ENCODE results near the gene ADCY4. TPM values are rescaled to one million over a fixed set of nuclear protein-coding genes. Genes with fewer than 3 reads are reported as not detected.
A peak's percentile ranks its signal among the peaks of the same experiment; 100 is the strongest.

The ADCY4 gene
- total RNA-seq, 1 donor from 2014 or later = 8.0 TPM

DNA sequence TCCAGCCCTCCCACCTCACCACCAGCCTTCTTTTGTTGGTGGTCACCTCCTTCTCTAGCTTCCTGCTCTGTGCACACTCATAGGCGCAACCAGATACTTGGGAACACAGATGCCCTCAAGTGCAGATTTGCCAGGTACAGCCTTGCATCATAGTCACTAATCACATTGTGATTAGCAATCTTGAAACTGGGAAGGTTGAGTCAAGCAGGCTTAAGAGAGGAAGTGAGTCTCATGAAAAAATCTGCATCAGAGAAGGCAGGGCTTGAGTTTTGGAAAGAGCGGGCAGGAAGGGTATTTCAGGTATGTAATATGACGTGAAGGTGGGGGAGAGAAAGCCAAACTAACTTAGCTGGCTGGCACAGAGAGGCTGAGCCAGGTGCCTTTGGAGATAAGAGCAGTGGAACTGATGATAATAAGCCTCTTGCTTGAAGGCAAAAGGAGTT, 60.7 kb downstream of the ADCY4 start:
- no peak for DNase-seq (ENCODE audit: low read depth)
- TF ChIP-seq CTCF (conservative IDR thresholded peaks at IDR 0.05; ENCODE audit: low read depth, low read length) = no peak
- no peak overlapping the region for H3K4me3 ChIP-seq (ENCODE audit: low read depth, low read length)

DNA sequence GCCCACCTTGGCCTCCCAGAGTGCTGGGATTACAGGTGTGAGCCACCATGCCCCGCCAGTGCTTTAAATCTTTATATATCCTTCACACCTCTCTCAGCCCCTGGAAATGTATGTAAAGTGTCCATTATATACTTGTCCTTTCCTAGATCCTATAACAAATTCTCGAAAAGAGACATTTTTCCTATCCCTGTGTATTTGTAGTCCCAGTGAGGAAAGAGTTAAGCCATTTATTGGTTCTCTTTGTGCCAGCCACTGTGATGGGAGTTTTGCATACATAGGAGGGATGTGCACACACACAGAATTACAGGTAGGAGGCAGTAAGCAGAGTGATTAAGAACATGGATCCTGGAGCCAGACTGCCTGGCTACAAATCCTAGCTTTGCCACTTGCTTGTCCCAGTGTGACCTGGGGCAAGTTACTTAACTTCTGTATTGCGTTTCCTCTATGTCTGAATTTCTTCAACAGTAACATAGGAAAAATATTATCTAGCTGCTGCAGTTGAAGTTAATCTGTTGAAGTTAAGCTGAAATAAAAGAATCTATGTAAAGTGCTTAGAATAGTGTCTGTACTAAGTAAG, 61.4 kb downstream of the ADCY4 start:
- no peak overlapping the region for H3K4me3 ChIP-seq (ENCODE audit: low read depth, low read length)
- TF ChIP-seq CTCF (conservative IDR thresholded peaks at IDR 0.05; ENCODE audit: low read depth, low read length) = peak; percentile 35
- no peak for DNase-seq (ENCODE audit: low read depth)

- DNase-seq (ENCODE audit: low read depth) = no peak
- no peak for TF ChIP-seq CTCF (conservative IDR thresholded peaks at IDR 0.05; ENCODE audit: low read depth, low read length)
- no peak overlapping the region for H3K4me3 ChIP-seq (ENCODE audit: low read depth, low read length)
Measured at GRCh38 chr14:24272467-24272866, 62.4 kb downstream of the ADCY4 start.

- peak overlapping the region; percentile 89 for H3K4me3 ChIP-seq (ENCODE audit: low read depth, low read length)
- no peak for TF ChIP-seq CTCF (conservative IDR thresholded peaks at IDR 0.05; ENCODE audit: low read depth, low read length)
- DNase-seq (ENCODE audit: low read depth) = no peak
Measured at GRCh38 chr14:24271834-24272263, 63.0 kb downstream of the ADCY4 start.

DNA sequence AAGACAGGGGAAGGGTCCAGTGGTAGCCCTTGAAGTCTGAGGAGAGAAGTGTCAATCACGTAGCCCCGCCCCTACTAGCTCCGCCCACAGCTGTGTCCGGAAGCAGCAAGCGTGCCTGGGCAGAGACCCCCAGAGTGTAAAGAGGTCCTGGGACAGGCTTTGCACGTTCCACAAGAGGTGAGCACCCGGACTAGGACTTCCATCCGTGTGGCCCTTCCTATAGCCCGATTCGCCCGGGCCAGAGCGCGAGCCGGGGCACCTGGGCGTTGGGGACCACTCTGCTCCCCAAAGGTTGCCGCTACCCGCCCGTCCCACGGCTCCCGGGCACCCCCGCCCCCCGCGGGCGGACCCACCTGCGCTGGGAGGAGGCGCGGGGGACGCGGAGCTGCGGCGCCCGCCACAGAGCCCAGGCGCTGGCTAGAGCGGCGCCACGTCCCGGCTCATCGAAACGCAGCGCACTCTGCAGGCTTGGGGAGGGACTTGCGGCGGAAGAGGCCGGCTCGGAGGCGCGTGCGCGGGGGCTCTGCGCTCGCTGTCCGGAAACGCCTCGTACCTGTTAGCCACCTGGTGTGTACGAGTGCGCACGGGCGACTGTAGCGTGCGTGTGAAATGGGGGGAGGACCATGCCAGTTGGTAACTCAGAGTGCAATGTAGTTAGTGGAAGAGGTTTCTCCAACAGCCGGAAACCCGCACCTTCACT, 63.6 kb downstream of the ADCY4 start, which contains the start of gene RABGGTA:
Gene RABGGTA, minus strand, starts transcription at position 464 of the 700 bp plus-strand sequence. CDS start 482 bp downstream, outside the sequence.
- TF ChIP-seq CTCF (conservative IDR thresholded peaks at IDR 0.05; ENCODE audit: low read depth, low read length) = peak; percentile 57
- no peak for DNase-seq (ENCODE audit: low read depth)
- peak within 1 kb of the TSS; percentile 89 for H3K4me3 ChIP-seq (ENCODE audit: low read depth, low read length)

- TF ChIP-seq CTCF (conservative IDR thresholded peaks at IDR 0.05; ENCODE audit: low read depth, low read length) = no peak
- no peak for DNase-seq (ENCODE audit: low read depth)
- H3K4me3 ChIP-seq (ENCODE audit: low read depth, low read length) = peak overlapping the region; percentile 89
Measured at GRCh38 chr14:24270537-24271133, 64.2 kb downstream of the ADCY4 start.

Measured in epithelial cell of proximal tubule (primary cell).